ENCODE data around the gene ISM2.

DNA sequence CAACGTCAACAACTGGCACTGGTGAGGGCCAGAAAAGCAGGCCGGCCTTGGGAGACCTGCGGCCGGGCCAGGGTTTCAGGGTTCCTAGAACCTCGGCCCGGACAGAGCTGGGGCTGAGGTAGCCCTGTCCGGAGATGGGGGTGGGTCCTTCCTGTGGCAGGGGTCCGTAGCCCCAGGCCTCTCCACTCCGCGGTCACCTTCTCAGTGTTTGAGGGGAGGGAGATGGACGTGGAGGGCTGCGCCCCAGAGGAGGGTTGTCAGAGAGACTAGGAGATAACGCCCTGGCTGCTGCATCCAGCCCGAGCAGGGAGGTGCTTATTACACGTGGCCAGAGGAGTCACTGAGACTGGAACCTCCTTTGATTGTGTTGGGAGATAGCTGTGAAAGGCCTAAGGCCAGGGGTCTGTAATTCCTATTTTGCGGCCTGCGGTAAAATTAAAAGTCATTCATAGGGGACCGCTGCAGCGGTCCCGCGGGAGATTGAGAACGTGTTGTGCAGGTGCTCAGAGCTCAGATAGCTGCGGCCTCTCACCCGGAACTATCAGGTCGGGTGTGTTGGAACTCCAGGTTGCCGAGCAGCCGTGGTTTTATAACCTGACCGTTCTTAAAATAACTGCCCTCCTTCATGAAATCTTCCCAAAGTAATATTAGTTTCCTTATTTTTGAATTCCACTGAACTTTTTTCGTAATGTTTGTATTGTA lies 40.2 kb downstream of the ISM2 start:
- TF ChIP-seq, protein P1, sequence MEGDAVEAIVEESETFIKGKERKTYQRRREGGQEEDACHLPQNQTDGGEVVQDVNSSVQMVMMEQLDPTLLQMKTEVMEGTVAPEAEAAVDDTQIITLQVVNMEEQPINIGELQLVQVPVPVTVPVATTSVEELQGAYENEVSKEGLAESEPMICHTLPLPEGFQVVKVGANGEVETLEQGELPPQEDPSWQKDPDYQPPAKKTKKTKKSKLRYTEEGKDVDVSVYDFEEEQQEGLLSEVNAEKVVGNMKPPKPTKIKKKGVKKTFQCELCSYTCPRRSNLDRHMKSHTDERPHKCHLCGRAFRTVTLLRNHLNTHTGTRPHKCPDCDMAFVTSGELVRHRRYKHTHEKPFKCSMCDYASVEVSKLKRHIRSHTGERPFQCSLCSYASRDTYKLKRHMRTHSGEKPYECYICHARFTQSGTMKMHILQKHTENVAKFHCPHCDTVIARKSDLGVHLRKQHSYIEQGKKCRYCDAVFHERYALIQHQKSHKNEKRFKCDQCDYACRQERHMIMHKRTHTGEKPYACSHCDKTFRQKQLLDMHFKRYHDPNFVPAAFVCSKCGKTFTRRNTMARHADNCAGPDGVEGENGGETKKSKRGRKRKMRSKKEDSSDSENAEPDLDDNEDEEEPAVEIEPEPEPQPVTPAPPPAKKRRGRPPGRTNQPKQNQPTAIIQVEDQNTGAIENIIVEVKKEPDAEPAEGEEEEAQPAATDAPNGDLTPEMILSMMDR (IDR thresholded peaks at IDR 0.05; ENCODE audit: insufficient read depth, low read length): no peak
- TF ChIP-seq, protein P2, sequence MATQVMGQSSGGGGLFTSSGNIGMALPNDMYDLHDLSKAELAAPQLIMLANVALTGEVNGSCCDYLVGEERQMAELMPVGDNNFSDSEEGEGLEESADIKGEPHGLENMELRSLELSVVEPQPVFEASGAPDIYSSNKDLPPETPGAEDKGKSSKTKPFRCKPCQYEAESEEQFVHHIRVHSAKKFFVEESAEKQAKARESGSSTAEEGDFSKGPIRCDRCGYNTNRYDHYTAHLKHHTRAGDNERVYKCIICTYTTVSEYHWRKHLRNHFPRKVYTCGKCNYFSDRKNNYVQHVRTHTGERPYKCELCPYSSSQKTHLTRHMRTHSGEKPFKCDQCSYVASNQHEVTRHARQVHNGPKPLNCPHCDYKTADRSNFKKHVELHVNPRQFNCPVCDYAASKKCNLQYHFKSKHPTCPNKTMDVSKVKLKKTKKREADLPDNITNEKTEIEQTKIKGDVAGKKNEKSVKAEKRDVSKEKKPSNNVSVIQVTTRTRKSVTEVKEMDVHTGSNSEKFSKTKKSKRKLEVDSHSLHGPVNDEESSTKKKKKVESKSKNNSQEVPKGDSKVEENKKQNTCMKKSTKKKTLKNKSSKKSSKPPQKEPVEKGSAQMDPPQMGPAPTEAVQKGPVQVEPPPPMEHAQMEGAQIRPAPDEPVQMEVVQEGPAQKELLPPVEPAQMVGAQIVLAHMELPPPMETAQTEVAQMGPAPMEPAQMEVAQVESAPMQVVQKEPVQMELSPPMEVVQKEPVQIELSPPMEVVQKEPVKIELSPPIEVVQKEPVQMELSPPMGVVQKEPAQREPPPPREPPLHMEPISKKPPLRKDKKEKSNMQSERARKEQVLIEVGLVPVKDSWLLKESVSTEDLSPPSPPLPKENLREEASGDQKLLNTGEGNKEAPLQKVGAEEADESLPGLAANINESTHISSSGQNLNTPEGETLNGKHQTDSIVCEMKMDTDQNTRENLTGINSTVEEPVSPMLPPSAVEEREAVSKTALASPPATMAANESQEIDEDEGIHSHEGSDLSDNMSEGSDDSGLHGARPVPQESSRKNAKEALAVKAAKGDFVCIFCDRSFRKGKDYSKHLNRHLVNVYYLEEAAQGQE (IDR thresholded peaks at IDR 0.05; ENCODE audit: insufficient replicate concordance, low read depth): no peak
- TF ChIP-seq POLR2AphosphoS5 (IDR thresholded peaks at IDR 0.05; ENCODE audit: low read depth) (no peak), GABPA (IDR thresholded peaks at IDR 0.05; ENCODE audit: low read depth) (no peak), SPI1 (IDR thresholded peaks at IDR 0.05; ENCODE audit: borderline replicate concordance, low read depth) (no peak)

Data from HL-60 (cell line).